ENCODE measurements around the gene BCAR3.

- TF ChIP-seq CTCF (IDR thresholded peaks at IDR 0.05; ENCODE audit: poor library complexity) (no peak), EZH2 (IDR thresholded peaks at IDR 0.05; ENCODE audit: borderline replicate concordance) (no peak), EZH2phosphoT487 (IDR thresholded peaks at IDR 0.05; ENCODE audit: low read depth, severe bottlenecking, unreplicated experiment) (no peak)
These were observed 22.0 kb upstream of the BCAR3 start for GRCh38 chr1:93703643-93704042.
